Measurements from ENCODE around the gene HNRNPC.

GRCh38 chr14:21215130-21215878 lies 53.9 kb downstream of the HNRNPC start:
- TF ChIP-seq POLR2A (IDR thresholded peaks at IDR 0.05; ENCODE audit: low read depth, low read length) (no peak), CEBPB (IDR thresholded peaks at IDR 0.05; ENCODE audit: borderline replicate concordance in 1 of 2, low read depth in 2 of 2, low read length in 2 of 2) (no peak)

Data from GM12878 (cell line).